Glutamatergic neuron (in vitro differentiated cells): Measurements from ENCODE around the gene BANF2. TPM values are rescaled to one million over a fixed set of nuclear protein-coding genes. Genes with fewer than 3 reads are reported as not detected.

Source experiments
- DNase-seq: peaks from one replicate; pipeline ENCODE4 v3.0.0; 2022
- H3K27ac Mint-ChIP-seq: one replicate; pipeline ENCODE4 v1.8.0; 2020; ENCODE audit warnings: mild to moderate bottlenecking, mixed read lengths, inconsistent platforms; ENCODE audit not compliant: unreplicated experiment
- H3K27me3 Mint-ChIP-seq: one replicate; pipeline ENCODE4 v1.8.0; 2020; ENCODE audit warnings: mild to moderate bottlenecking, moderate library complexity, mixed read lengths, inconsistent platforms; ENCODE audit not compliant: unreplicated experiment
- H3K36me3 Mint-ChIP-seq: one replicate; pipeline ENCODE4 v1.8.0; 2020; ENCODE audit warnings: mild to moderate bottlenecking, mixed read lengths, inconsistent platforms; ENCODE audit not compliant: unreplicated experiment
- H3K4me1 Mint-ChIP-seq: one replicate; pipeline ENCODE4 v1.8.0; 2020; ENCODE audit warnings: mild to moderate bottlenecking, low read depth, mixed read lengths, inconsistent platforms; ENCODE audit not compliant: unreplicated experiment
- H3K4me3 Mint-ChIP-seq: one replicate; pipeline ENCODE4 v1.8.0; 2020; ENCODE audit warnings: mild to moderate bottlenecking, mixed read lengths, inconsistent platforms; ENCODE audit not compliant: unreplicated experiment
- H3K9me3 Mint-ChIP-seq: one replicate; pipeline ENCODE4 v1.8.0; 2020; ENCODE audit warnings: mild to moderate bottlenecking, moderate library complexity, mixed read lengths, inconsistent platforms; ENCODE audit not compliant: unreplicated experiment
- CTCF ChIP-seq: fragments of 200-600 bp; sonication (generic); IDR thresholded peaks from one replicate; pipeline ENCODE4 v1.5.0; 2021; ENCODE audit not compliant: partially characterized antibody, unreplicated experiment
- total RNA-seq: library from RNA; stranded (reverse); fragmentation: NEBNext Ultra II Directional; extraction: Animal tissue kit (Norgen Biotek cat#: 25700); gene quantifications from one replicate; pipeline ENCODE4 v1.2.1, GENCODE V29; 2021; ENCODE audit not compliant: unreplicated experiment

The BANF2 gene
- total RNA-seq, 1 donor from 2014 or later, result not detected

DNA sequence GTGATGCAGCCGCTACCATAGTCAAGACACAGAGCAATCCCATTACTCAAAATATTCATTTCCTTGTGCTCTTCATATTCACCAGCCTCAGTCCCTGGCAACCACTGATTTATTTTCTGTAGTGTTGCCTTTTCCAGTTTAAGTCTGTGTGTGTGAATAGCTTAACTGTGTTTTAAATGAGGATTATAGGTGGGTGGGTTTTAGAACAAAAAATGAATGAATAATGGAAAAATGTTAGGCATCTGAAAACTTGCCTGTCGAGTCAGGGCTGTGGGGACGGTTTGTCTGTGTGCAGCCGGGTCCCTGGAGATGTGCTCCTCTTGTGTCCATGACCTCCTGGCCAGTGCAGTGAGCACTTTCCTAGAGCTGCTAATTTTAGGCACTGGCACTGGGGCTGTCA lies 27.1 kb downstream of the BANF2 start:
- no peak overlapping the region for H3K27ac Mint-ChIP-seq
- DNase-seq, result no peak
- peaks cover 4% of the 10 kb centered on the region for H3K36me3 Mint-ChIP-seq
- H3K27me3 Mint-ChIP-seq, result no peaks in the 10 kb centered on the region
- TF ChIP-seq CTCF, result no peak
- H3K4me1 Mint-ChIP-seq, result peaks cover 2% of the 10 kb centered on the region
- H3K9me3 Mint-ChIP-seq, result no peaks in the 10 kb centered on the region
- no peak overlapping the region for H3K4me3 Mint-ChIP-seq

DNA sequence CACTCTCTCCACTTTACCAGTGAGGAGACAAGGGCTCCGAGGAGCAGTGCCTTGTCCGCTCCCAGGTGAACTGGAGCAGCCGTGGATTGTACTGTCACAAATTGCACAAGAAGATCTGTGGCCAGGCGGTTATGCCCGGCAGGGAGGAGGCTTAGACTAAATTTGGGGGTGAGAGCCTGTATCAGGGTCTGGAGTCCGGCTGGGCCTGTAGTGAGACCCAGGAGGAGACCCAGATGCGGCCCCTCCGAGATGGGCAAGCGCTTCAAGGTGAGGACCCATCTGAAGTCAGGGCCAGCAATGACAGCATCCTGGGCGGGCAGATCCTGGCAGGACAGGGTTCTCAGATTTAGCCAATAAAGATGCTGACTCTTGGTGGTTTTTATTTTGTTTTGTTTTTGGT lies 27.6 kb downstream of the BANF2 start:
- H3K4me1 Mint-ChIP-seq, result peaks cover 2% of the 10 kb centered on the region
- H3K27me3 Mint-ChIP-seq, result no peaks in the 10 kb centered on the region
- H3K36me3 Mint-ChIP-seq, result peaks cover 4% of the 10 kb centered on the region
- H3K4me3 Mint-ChIP-seq, result no peak overlapping the region
- no peak overlapping the region for H3K27ac Mint-ChIP-seq
- DNase-seq, result no peak
- no peaks in the 10 kb centered on the region for H3K9me3 Mint-ChIP-seq
- no peak for TF ChIP-seq CTCF

GRCh38 chr20:17728074-17728473 lies 28.3 kb downstream of the BANF2 start:
- no peak for DNase-seq
- Mint-ChIP-seq H3K9me3 (peaks cover 1% of the 10 kb centered on the region), H3K4me3 (no peak overlapping the region), H3K36me3 (peaks cover 4% of the 10 kb centered on the region), H3K27me3 (no peaks in the 10 kb centered on the region), H3K4me1 (peaks cover 2% of the 10 kb centered on the region), H3K27ac (no peak overlapping the region)
- no peak for TF ChIP-seq CTCF

DNA sequence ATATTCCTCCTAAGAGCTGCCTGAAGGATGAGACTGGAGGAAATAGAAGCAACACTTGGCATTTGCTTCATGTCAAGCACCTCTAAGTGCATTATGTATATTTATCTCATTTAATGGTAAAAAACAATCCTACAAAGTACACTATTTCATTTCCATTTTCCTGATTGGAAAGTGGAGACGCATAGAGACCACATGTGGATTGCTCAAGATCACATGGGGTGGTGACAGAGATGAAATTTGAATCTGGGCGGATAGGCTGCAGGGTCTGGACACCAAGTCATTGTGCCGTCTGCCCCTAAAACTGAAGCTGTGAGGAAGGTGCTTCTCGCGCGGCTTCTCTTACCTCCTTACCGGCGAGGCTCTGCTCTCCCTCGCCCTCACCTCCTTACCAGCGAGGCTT lies 30.3 kb downstream of the BANF2 start:
- no peak overlapping the region for H3K27ac Mint-ChIP-seq
- H3K27me3 Mint-ChIP-seq, result no peaks in the 10 kb centered on the region
- DNase-seq, result no peak
- peaks cover 1% of the 10 kb centered on the region for H3K9me3 Mint-ChIP-seq
- TF ChIP-seq CTCF, result no peak
- no peak overlapping the region for H3K4me3 Mint-ChIP-seq
- H3K36me3 Mint-ChIP-seq, result no peaks in the 10 kb centered on the region
- H3K4me1 Mint-ChIP-seq, result peaks cover 1% of the 10 kb centered on the region

- Mint-ChIP-seq H3K4me1 (no peaks in the 10 kb centered on the region), H3K27me3 (no peaks in the 10 kb centered on the region), H3K36me3 (peaks cover 2% of the 10 kb centered on the region), H3K9me3 (peaks cover 1% of the 10 kb centered on the region), H3K27ac (no peak overlapping the region), H3K4me3 (no peak overlapping the region)
- TF ChIP-seq CTCF, result no peak
- no peak for DNase-seq
Measured at GRCh38 chr20:17731233-17731632, 31.5 kb downstream of the BANF2 start.
